ENCODE measurements around the gene GRIK1. TPM values are rescaled to one million over a fixed set of nuclear protein-coding genes. Genes with fewer than 3 reads are reported as not detected.

Gene GRIK1
- polyA plus RNA-seq, 2 donors, result 0.01 to 0.02 TPM

DNA sequence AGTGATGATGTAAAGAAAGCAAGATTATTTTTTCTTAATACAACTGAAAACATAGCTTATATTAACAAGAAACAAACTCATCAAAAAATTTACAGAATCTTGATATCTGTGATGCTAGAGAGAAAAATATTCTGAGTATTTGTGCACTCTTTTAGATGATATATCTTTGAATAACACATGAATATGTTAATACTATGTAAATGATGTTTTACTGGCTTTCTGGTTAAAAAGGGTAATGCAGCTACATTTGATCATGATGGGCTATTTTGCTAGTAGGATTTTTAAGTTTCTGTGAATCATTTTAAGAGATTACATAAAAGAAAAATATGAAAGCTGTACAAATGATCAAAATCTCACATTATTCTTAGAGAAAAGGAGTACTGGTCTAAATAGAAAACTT is 114.5 kb downstream of the GRIK1 start:
- Histone ChIP-seq H3K27ac (ENCODE audit: low read depth in 2 of 2, low read length in 1 of 2) (no peak overlapping the region), H3K9me3 (ENCODE audit: control insufficient read depth in 2 of 2, insufficient read depth in 1 of 2, low read depth in 1 of 2, low read length in 1 of 2) (no peaks in the 10 kb centered on the region), H3K4me1 (ENCODE audit: control insufficient read depth in 2 of 2, insufficient read depth in 2 of 2, low read length in 1 of 2) (no peaks in the 10 kb centered on the region), H3K4me3 (ENCODE audit: low read depth in 1 of 2, low read length in 2 of 2) (no peak overlapping the region), H3K36me3 (ENCODE audit: control insufficient read depth in 2 of 2, insufficient read depth in 2 of 2, low read length in 1 of 2) (no peaks in the 10 kb centered on the region), H3K27me3 (ENCODE audit: control insufficient read depth in 1 of 2, insufficient read depth in 2 of 2, low read length in 2 of 2) (peaks cover 0 to 4% of the 10 kb centered on the region in 2 donors)

DNA sequence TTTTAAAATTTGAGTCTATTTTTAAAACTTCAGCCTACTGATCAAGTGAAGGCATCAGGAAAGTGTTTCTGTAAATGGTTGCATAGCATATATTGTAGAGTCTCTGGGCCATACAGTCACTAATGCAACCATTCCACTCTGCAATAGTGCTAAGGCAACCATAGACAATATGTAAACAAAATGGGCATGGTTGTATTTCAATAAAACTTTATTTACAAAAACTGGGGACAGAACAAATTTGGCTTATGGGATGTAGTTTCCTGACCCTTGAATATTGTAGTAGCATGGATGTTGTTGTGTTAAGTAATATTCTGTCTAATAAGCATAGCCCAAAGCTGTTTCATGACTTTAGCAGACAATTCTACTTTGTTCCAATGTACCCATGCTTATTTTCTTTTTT is 117.7 kb downstream of the GRIK1 start:
- H3K9me3 ChIP-seq (ENCODE audit: control insufficient read depth in 2 of 2, insufficient read depth in 1 of 2, low read depth in 1 of 2, low read length in 1 of 2), result no peaks in the 10 kb centered on the region
- H3K27me3 ChIP-seq (ENCODE audit: control insufficient read depth in 1 of 2, insufficient read depth in 2 of 2, low read length in 2 of 2), result peaks cover 0 to 4% of the 10 kb centered on the region in 2 donors
- no peaks in the 10 kb centered on the region for H3K36me3 ChIP-seq (ENCODE audit: control insufficient read depth in 2 of 2, insufficient read depth in 2 of 2, low read length in 1 of 2)
- no peak overlapping the region for H3K27ac ChIP-seq (ENCODE audit: low read depth in 2 of 2, low read length in 1 of 2)
- H3K4me1 ChIP-seq (ENCODE audit: control insufficient read depth in 2 of 2, insufficient read depth in 2 of 2, low read length in 1 of 2), result no peaks in the 10 kb centered on the region
- H3K4me3 ChIP-seq (ENCODE audit: low read depth in 1 of 2, low read length in 2 of 2), result no peak overlapping the region

DNA sequence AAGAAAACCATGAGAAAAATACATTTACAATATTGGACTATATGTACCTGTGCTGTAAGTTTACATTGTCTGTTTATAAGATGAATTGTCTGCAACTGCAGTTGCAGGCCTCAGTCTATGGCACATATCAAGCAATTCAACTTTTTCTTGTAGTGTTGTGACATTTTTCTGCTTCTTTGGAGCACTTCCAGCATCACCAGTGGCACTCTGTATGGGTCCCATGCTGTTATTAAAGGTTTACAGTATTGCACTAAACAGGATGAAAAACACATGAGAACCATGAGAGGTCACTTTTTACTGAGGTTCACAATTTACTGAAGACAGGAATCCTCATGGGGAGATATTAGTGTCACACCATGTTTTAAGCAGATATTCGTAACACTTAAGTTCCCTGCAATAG is 118.6 kb downstream of the GRIK1 start:
- peaks cover 0 to 4% of the 10 kb centered on the region in 2 donors for H3K27me3 ChIP-seq (ENCODE audit: control insufficient read depth in 1 of 2, insufficient read depth in 2 of 2, low read length in 2 of 2)
- no peaks in the 10 kb centered on the region for H3K36me3 ChIP-seq (ENCODE audit: control insufficient read depth in 2 of 2, insufficient read depth in 2 of 2, low read length in 1 of 2)
- no peaks in the 10 kb centered on the region for H3K9me3 ChIP-seq (ENCODE audit: control insufficient read depth in 2 of 2, insufficient read depth in 1 of 2, low read depth in 1 of 2, low read length in 1 of 2)
- no peak overlapping the region for H3K4me3 ChIP-seq (ENCODE audit: low read depth in 1 of 2, low read length in 2 of 2)
- WGBS, 2 donors, result 90 to 91% methylated on average over 1 of the region's 1 CpG
- H3K27ac ChIP-seq (ENCODE audit: low read depth in 2 of 2, low read length in 1 of 2), result no peak overlapping the region
- no peaks in the 10 kb centered on the region for H3K4me1 ChIP-seq (ENCODE audit: control insufficient read depth in 2 of 2, insufficient read depth in 2 of 2, low read length in 1 of 2)

DNA sequence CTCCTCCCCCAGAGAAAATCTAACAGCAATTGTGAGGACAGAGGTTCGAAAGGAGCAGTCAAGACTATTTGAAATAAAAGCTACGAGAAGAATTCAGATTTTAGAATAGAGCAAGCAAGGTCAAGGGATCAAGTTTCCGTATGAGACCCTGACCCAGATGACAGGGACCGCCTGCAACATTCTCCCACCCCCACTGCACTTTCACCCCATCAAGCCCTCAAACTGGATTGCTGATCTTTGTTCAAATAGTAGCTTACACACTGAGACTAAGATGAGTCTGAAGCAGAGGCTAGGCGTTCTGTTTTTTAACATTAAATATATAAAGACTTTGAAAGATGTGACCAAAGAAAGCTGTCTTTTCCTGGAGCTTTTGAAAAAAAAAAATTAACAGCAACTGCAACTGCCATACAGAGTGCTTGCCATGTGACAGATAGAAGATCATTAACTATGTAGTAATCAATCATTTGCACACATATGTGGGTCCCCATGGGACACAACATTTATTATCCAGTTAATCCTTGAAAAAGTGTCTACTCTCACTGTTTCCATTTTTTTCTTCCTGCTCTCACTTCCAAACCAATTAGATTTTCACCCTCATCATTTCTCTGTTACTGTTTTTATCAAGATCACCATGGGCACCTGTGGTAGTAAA is 120.0 kb downstream of the GRIK1 start:
- Histone ChIP-seq H3K36me3 (ENCODE audit: control insufficient read depth in 2 of 2, insufficient read depth in 2 of 2, low read length in 1 of 2) (no peaks in the 10 kb centered on the region), H3K27ac (ENCODE audit: low read depth in 2 of 2, low read length in 1 of 2) (no peak overlapping the region), H3K27me3 (ENCODE audit: control insufficient read depth in 1 of 2, insufficient read depth in 2 of 2, low read length in 2 of 2) (peaks cover 0 to 4% of the 10 kb centered on the region in 2 donors), H3K4me3 (ENCODE audit: low read depth in 1 of 2, low read length in 2 of 2) (no peak overlapping the region), H3K9me3 (ENCODE audit: control insufficient read depth in 2 of 2, insufficient read depth in 1 of 2, low read depth in 1 of 2, low read length in 1 of 2) (no peaks in the 10 kb centered on the region), H3K4me1 (ENCODE audit: control insufficient read depth in 2 of 2, insufficient read depth in 2 of 2, low read length in 1 of 2) (no peaks in the 10 kb centered on the region)
- 65 to 77% methylated on average over 5 of the region's 5 CpGs for WGBS, 2 donors

DNA sequence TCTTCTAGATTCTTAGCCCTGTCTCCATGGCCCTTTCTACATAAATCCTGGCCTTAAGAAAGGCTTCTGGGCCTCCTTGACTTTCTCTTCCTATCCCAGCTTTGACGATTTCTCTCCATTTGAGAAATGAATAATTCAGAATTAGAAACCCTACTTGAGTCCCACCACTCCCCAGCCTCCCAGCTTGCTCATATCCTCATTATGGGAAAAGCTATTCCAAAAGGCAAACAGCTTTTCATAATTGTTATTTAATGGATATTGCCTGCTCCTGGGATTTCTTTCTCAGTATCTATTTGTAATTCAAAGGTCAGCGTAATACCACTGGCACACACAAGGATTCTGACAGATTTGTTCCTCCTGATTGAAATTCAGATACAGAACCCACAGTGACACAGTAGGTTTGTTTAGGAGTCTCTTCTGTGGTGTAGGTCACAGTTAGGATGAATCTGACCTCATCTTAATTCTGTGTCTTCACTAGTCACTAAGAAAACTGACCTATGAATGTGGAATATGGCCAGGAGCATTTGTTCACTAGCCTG is 121.3 kb downstream of the GRIK1 start:
- Histone ChIP-seq H3K27me3 (ENCODE audit: control insufficient read depth in 1 of 2, insufficient read depth in 2 of 2, low read length in 2 of 2) (no peaks in the 10 kb centered on the region), H3K4me1 (ENCODE audit: control insufficient read depth in 2 of 2, insufficient read depth in 2 of 2, low read length in 1 of 2) (no peaks in the 10 kb centered on the region), H3K27ac (ENCODE audit: low read depth in 2 of 2, low read length in 1 of 2) (no peak overlapping the region), H3K9me3 (ENCODE audit: control insufficient read depth in 2 of 2, insufficient read depth in 1 of 2, low read depth in 1 of 2, low read length in 1 of 2) (no peaks in the 10 kb centered on the region), H3K36me3 (ENCODE audit: control insufficient read depth in 2 of 2, insufficient read depth in 2 of 2, low read length in 1 of 2) (no peaks in the 10 kb centered on the region), H3K4me3 (ENCODE audit: low read depth in 1 of 2, low read length in 2 of 2) (no peak overlapping the region)
- 83 to 90% methylated on average over 2 of the region's 2 CpGs for WGBS, 2 donors

DNA sequence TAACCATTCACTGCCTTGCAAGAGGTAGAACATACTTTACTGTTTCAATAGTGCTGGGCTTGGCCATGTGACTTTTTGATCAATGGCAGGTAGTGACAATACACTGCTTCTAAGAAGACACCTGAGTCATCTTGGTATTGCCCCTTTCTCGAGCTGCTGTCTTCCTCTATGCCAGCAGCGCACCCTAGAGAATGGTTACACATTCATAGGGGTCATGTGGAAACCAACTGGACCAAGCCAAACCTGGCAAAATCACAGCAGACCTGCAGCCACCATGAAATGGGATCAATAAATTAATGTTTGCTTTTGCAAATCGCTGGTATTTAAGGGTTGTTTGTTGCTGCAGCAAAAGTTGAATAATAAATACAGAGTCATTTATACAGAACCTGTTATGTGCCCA is 122.3 kb downstream of the GRIK1 start:
- no peaks in the 10 kb centered on the region for H3K4me1 ChIP-seq (ENCODE audit: control insufficient read depth in 2 of 2, insufficient read depth in 2 of 2, low read length in 1 of 2)
- no peaks in the 10 kb centered on the region for H3K27me3 ChIP-seq (ENCODE audit: control insufficient read depth in 1 of 2, insufficient read depth in 2 of 2, low read length in 2 of 2)
- WGBS, 2 donors, result 79 to 83% methylated on average over 3 of the region's 3 CpGs
- H3K27ac ChIP-seq (ENCODE audit: low read depth in 2 of 2, low read length in 1 of 2), result no peak overlapping the region
- no peaks in the 10 kb centered on the region for H3K36me3 ChIP-seq (ENCODE audit: control insufficient read depth in 2 of 2, insufficient read depth in 2 of 2, low read length in 1 of 2)
- no peak overlapping the region for H3K4me3 ChIP-seq (ENCODE audit: low read depth in 1 of 2, low read length in 2 of 2)
- H3K9me3 ChIP-seq (ENCODE audit: control insufficient read depth in 2 of 2, insufficient read depth in 1 of 2, low read depth in 1 of 2, low read length in 1 of 2), result no peaks in the 10 kb centered on the region

DNA sequence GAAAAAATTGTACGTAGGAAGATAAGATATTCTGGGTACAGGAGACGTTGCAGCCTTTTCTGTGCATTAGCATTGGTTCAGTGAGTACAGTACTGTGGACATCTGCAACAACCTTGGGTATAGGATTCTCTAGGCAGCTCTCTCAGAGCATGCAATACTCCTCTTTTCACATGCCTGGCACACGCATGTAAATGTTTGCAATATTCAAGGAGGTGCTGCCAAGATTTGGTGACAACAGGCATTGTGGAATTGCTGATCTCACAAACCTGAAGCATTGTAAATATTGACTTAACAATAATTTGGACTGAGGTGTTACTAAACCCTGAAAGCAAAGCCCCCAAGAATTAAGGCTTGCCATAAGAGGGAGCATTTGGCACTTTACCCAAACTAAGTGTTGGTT is 126.8 kb downstream of the GRIK1 start:
- no peaks in the 10 kb centered on the region for H3K9me3 ChIP-seq (ENCODE audit: control insufficient read depth in 2 of 2, insufficient read depth in 1 of 2, low read depth in 1 of 2, low read length in 1 of 2)
- H3K36me3 ChIP-seq (ENCODE audit: control insufficient read depth in 2 of 2, insufficient read depth in 2 of 2, low read length in 1 of 2), result no peaks in the 10 kb centered on the region
- no peaks in the 10 kb centered on the region for H3K27me3 ChIP-seq (ENCODE audit: control insufficient read depth in 1 of 2, insufficient read depth in 2 of 2, low read length in 2 of 2)
- no peak overlapping the region for H3K4me3 ChIP-seq (ENCODE audit: low read depth in 1 of 2, low read length in 2 of 2)
- 60% methylated on average over 3 of the region's 3 CpGs for WGBS, 2 donors
- no peak overlapping the region for H3K27ac ChIP-seq (ENCODE audit: low read depth in 2 of 2, low read length in 1 of 2)
- H3K4me1 ChIP-seq (ENCODE audit: control insufficient read depth in 2 of 2, insufficient read depth in 2 of 2, low read length in 1 of 2), result no peaks in the 10 kb centered on the region

DNA sequence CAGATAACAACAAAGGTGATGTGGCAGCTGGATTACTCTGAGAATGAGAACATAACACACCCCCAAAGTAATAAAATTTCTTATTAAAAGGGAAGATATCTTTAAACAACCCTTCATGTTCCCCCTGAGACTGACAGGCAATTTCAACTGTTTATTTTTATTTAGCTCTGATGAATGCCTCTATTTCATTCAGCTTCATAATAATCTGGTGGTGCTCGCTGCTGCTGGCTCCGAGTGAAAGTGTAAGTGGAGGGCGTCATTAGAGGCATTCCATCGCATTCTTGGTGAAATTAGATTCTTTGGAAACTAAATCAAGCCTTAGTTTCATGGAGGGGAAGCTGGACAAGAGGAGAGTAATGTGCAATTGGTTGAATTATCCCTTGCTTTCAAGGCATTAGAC is 128.9 kb downstream of the GRIK1 start:
- Histone ChIP-seq H3K4me1 (ENCODE audit: control insufficient read depth in 2 of 2, insufficient read depth in 2 of 2, low read length in 1 of 2) (no peaks in the 10 kb centered on the region), H3K4me3 (ENCODE audit: low read depth in 1 of 2, low read length in 2 of 2) (no peak overlapping the region), H3K36me3 (ENCODE audit: control insufficient read depth in 2 of 2, insufficient read depth in 2 of 2, low read length in 1 of 2) (no peaks in the 10 kb centered on the region), H3K9me3 (ENCODE audit: control insufficient read depth in 2 of 2, insufficient read depth in 1 of 2, low read depth in 1 of 2, low read length in 1 of 2) (no peaks in the 10 kb centered on the region), H3K27ac (ENCODE audit: low read depth in 2 of 2, low read length in 1 of 2) (no peak overlapping the region), H3K27me3 (ENCODE audit: control insufficient read depth in 1 of 2, insufficient read depth in 2 of 2, low read length in 2 of 2) (no peaks in the 10 kb centered on the region)
- WGBS, 2 donors, result 62 to 64% methylated on average over 4 of the region's 4 CpGs

DNA sequence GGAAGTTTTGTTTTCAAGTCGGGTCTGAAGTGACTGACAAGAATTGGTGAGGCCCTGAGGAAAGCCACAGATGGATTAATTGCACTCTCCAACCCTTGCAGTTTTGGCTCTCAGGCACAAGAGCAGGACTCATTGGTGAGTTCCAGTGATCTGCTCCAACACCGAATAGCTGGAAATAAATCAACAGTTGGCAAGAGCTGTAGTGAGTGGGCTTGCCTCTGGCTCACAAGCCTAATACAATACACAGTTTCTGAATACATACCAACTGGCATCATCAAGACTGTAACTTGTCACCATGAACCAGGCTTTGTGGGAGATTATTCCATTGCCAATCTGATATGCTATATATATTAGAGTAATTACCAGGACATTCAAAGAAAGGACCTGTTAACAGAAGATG is 131.6 kb downstream of the GRIK1 start:
- H3K36me3 ChIP-seq (ENCODE audit: control insufficient read depth in 2 of 2, insufficient read depth in 2 of 2, low read length in 1 of 2), result no peaks in the 10 kb centered on the region
- no peak overlapping the region for H3K27ac ChIP-seq (ENCODE audit: low read depth in 2 of 2, low read length in 1 of 2)
- WGBS, 2 donors, result 37 to 57% methylated on average over 2 of the region's 2 CpGs
- H3K27me3 ChIP-seq (ENCODE audit: control insufficient read depth in 1 of 2, insufficient read depth in 2 of 2, low read length in 2 of 2), result no peaks in the 10 kb centered on the region
- no peak overlapping the region for H3K4me3 ChIP-seq (ENCODE audit: low read depth in 1 of 2, low read length in 2 of 2)
- no peaks in the 10 kb centered on the region for H3K4me1 ChIP-seq (ENCODE audit: control insufficient read depth in 2 of 2, insufficient read depth in 2 of 2, low read length in 1 of 2)
- H3K9me3 ChIP-seq (ENCODE audit: control insufficient read depth in 2 of 2, insufficient read depth in 1 of 2, low read depth in 1 of 2, low read length in 1 of 2), result no peaks in the 10 kb centered on the region

DNA sequence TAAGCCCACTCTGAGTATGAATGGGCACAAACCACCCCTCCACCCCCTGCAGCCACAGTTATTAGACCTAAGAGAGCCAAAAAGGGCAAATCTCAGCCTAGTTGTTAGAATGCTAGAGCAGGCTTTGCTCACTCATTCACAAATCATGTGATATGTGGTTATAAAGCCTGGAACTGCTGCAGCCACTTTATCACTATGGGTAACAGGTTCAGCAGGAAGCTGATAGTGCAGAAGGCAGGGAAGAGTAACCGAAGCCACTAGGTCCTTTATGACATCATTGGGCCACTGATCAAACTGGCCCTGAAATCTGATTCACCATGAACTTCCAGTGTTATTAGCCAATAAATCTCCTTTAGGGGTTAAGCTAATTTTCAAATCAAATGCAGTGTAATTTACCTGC is 134.7 kb downstream of the GRIK1 start:
- H3K27me3 ChIP-seq (ENCODE audit: control insufficient read depth in 1 of 2, insufficient read depth in 2 of 2, low read length in 2 of 2), result no peaks in the 10 kb centered on the region
- no peak overlapping the region for H3K4me3 ChIP-seq (ENCODE audit: low read depth in 1 of 2, low read length in 2 of 2)
- 68 to 77% methylated on average over 1 of the region's 1 CpG for WGBS, 2 donors
- H3K36me3 ChIP-seq (ENCODE audit: control insufficient read depth in 2 of 2, insufficient read depth in 2 of 2, low read length in 1 of 2), result no peaks in the 10 kb centered on the region
- H3K9me3 ChIP-seq (ENCODE audit: control insufficient read depth in 2 of 2, insufficient read depth in 1 of 2, low read depth in 1 of 2, low read length in 1 of 2), result no peaks in the 10 kb centered on the region
- no peaks in the 10 kb centered on the region for H3K4me1 ChIP-seq (ENCODE audit: control insufficient read depth in 2 of 2, insufficient read depth in 2 of 2, low read length in 1 of 2)
- H3K27ac ChIP-seq (ENCODE audit: low read depth in 2 of 2, low read length in 1 of 2), result no peak overlapping the region
